Stomach (tissue), 9 donors: ENCODE data around the gene CDC6. TPM values are rescaled to one million over a fixed set of nuclear protein-coding genes. Genes with fewer than 3 reads are reported as not detected.

Experiments
- DNase-seq, 2 donors: peaks; one replicate each; pipeline versions ENCODE4 v3.0.0 to v3.0.0-alpha.2; 2013 to 2019
- H3K27ac ChIP-seq, 5 donors: fragments of 200-600 bp in 4 of 5; sonication (generic) in 4 of 5; one replicate each; pipeline ENCODE4 v1.5.1; 2013 to 2019; ENCODE audit warnings: mild to moderate bottlenecking in 1 of 5, moderate library complexity in 1 of 5
- H3K27me3 ChIP-seq, 3 donors: fragments of 200-600 bp; sonication (generic); one replicate each; pipeline ENCODE4 v1.5.1; 2017 to 2019; ENCODE audit warnings: mixed run types in 1 of 3
- H3K36me3 ChIP-seq, 4 donors: fragments of 200-600 bp; sonication (generic); 1 replicate in 3 of 4; 2 replicates in 1 of 4; pipeline ENCODE4 v1.5.1; 2016 to 2019
- H3K4me1 ChIP-seq, 4 donors: fragments of 200-600 bp; sonication (generic); one replicate each; pipeline ENCODE4 v1.5.1; 2016 to 2019
- H3K4me3 ChIP-seq, 4 donors: fragments of 200-600 bp; sonication (generic) in 3 of 4; one replicate each; pipeline ENCODE4 v1.5.1; 2016 to 2019; ENCODE audit warnings: mild to moderate bottlenecking in 1 of 4
- H3K9me3 ChIP-seq, 4 donors: fragments of 200-600 bp; sonication (generic); one replicate each; pipeline ENCODE4 v1.5.1; 2016 to 2019
- CTCF ChIP-seq, 7 experiments: fragments of 450-650 bp in 4 of 7; fragments of 200-600 bp in 3 of 7; sonication (generic) in 3 of 7; IDR thresholded peaks; one replicate each; pipeline ENCODE4 v1.5.1; 2016 to 2019; ENCODE audit warnings: antibody characterized with exemption in 7 of 7, control low read depth in 2 of 7, mild to moderate bottlenecking in 1 of 7
- EP300 ChIP-seq: sonication (generic); formaldehyde crosslinking; IDR thresholded peaks from one replicate; pipeline ENCODE4 v1.6.1; 2017; ENCODE audit warnings: antibody characterized with exemption
- POLR2A ChIP-seq, 4 donors: fragments of 450-650 bp; IDR thresholded peaks; one replicate each; pipeline ENCODE4 v1.6.1; 2016; ENCODE audit warnings: antibody characterized with exemption in 4 of 4, control low read depth in 2 of 4, mild to moderate bottlenecking in 1 of 4, moderate library complexity in 1 of 4
- POLR2AphosphoS5 ChIP-seq, 3 donors: sonication (generic); formaldehyde crosslinking; IDR thresholded peaks; one replicate each; pipeline ENCODE4 v1.6.1; 2016; ENCODE audit warnings: antibody characterized with exemption in 3 of 3
- WGBS, 5 donors: extraction: QIAGEN DNeasy Blood & Tissue Kit in 3 of 5; methylation state at CpG; one replicate each; pipeline versions ENCODE4 v1.1.5 to v1.1.7; 2013 to 2018; 5-methylcytosine and 5-hydroxymethylcytosine counted together
- intact Hi-C: fragments of 100-400 bp; cut with DNase I; formaldehyde crosslinking; loops from one replicate; pipeline ENCODE4 v1.15.1; 2023; ENCODE audit warnings: low total_unique reads
- polyA plus RNA-seq, 3 donors: library from polyadenylated mRNA; stranded (reverse); fragments of 200-250 nt; gene quantifications; one replicate each; pipeline ENCODE4 v1.2.3, GENCODE V29; 2013
- total RNA-seq, 5 donors: library from RNA; depleted of rRNA; stranded (reverse); fragments of >200 nt; gene quantifications; one replicate each; pipeline versions ENCODE4 v1.1.0 to v1.2.3, GENCODE V29; 2014 to 2016
- donor health status: healthy with polysubstance abuse.
- donor health status: Bipolar disorder and iron deficiency.
- donor health status: healthy.

The CDC6 gene
- total and polyA plus RNA-seq, 8 donors, result 1.1 to 9.8 (median 3.1) TPM; not detected in 1

DNA sequence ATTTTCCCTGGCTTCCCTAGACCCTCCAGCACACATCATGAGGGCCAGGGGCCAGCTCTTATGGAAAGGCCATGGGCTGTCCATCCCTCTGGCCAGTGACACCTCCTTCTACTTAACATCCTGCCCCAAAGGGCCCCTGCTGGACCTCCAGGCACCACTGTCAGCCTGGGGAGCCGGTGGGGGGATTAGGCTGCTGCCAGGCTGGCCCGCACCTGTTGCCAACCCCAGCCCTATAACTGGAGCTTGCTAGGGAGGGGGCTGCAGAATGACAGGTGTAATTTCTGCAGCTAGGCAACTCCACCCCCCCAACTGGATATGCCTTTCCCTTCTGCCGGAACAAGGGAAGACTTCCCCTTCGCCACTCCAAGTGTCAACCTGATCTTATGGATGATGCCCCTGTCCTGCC lies 33.8 kb downstream of the CDC6 start:
- peak overlapping the region; percentile 34 to 96 (median 87) for H3K4me3 ChIP-seq
- intact Hi-C loops, result no loop called here
- 42 to 66% (median 58%) methylated on average over 3 to 4 of the region's 4 CpGs for WGBS, 5 donors
- peak overlapping the region; percentile 70 to 98 (median 93) for H3K27ac ChIP-seq
- no peak for DNase-seq
- H3K9me3 ChIP-seq, result no peaks in the 10 kb centered on the region
- no peak for TF ChIP-seq CTCF (IDR thresholded peaks at IDR 0.05)
- peaks cover 93 to 96% (median 94%) of the 10 kb centered on the region in 4 donors for H3K4me1 ChIP-seq
- no peaks in the 10 kb centered on the region for H3K27me3 ChIP-seq
- H3K36me3 ChIP-seq, result no peaks in the 10 kb centered on the region

GRCh38 chr17:40321961-40322357 lies 34.3 kb downstream of the CDC6 start:
- H3K27me3 ChIP-seq, result no peaks in the 10 kb centered on the region
- peak; percentile 68 to 70 for DNase-seq
- WGBS, 5 donors, result 1 to 10% (median 5%) methylated on average over 4 of the region's 4 CpGs
- no peak for TF ChIP-seq EP300
- no peak for TF ChIP-seq POLR2AphosphoS5 (IDR thresholded peaks at IDR 0.05)
- no peak for TF ChIP-seq CTCF (IDR thresholded peaks at IDR 0.05)
- TF ChIP-seq POLR2A (IDR thresholded peaks at IDR 0.05), result no peak
- no peaks in the 10 kb centered on the region for H3K9me3 ChIP-seq
- H3K4me3 ChIP-seq, result peak overlapping the region; percentile 34 to 96 (median 87)
- peaks cover 93 to 96% (median 94%) of the 10 kb centered on the region in 4 donors for H3K4me1 ChIP-seq
- H3K36me3 ChIP-seq, result no peaks in the 10 kb centered on the region
- intact Hi-C loops, result no loop called here
- peak overlapping the region; percentile 70 to 98 (median 93) for H3K27ac ChIP-seq

DNA sequence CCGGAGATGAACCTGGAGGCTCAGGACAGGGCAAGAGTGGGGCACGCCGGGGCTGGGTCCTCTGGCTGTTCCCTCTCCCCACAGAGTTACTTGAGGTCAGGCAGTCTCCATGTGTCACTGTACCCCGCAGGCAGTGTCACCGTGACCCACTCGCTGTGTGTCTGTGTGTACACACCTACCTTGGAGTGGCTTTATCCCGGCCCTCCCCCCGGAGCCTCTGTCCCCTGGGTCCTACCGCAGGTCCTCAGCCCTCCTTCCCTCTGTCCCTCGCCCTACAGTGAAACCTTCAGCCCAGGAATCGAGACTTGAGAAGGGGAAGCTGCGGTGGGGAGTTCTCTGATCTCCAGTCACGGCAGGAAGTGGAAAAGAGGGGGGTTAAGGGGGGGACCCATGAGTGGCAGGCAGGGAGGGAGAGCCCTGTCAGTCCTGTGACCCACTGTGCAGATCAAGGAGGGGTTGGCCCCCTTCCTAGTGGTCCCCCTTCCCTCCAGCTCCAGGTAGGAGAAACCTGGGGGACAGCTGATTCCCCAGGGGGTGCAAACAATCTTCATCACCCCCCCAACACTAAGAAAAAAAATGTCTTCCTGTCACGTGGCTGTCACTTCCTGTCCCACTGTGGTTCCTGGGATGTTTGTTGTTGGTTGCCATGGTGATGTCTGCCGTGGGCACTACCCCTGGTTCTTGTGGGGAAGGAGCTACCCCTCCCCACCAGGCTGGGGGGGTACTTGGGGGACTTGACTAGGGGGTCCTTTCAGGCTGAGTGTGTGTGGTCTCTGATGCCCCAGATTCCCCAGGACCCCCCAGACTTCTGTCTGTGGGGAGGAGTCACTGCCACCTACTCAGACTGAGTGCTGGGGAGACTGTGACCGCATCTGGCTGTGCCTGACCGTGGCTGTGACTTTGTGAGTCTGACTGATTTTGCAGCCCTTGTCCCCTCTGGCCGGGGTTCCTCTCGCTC lies 35.0 kb downstream of the CDC6 start:
- Histone ChIP-seq H3K9me3 (no peaks in the 10 kb centered on the region), H3K4me3 (peak overlapping the region; percentile 34 to 96 (median 87)), H3K36me3 (no peaks in the 10 kb centered on the region), H3K27ac (peak overlapping the region; percentile 70 to 98 (median 93)), H3K4me1 (peaks cover 93 to 96% (median 94%) of the 10 kb centered on the region in 4 donors), H3K27me3 (no peaks in the 10 kb centered on the region)
- intact Hi-C loops, result no loop called here
- 12 to 25% (median 15%) methylated on average over 19 of the region's 19 CpGs for WGBS, 5 donors
- TF ChIP-seq POLR2AphosphoS5 (IDR thresholded peaks at IDR 0.05), result peak in 2 of 3 donors; percentile 46 to 51
- TF ChIP-seq EP300, result peak; percentile 5
- TF ChIP-seq POLR2A (IDR thresholded peaks at IDR 0.05), result no peak
- no peak for TF ChIP-seq CTCF (IDR thresholded peaks at IDR 0.05)
- DNase-seq, result peak; percentile 70 to 94

DNA sequence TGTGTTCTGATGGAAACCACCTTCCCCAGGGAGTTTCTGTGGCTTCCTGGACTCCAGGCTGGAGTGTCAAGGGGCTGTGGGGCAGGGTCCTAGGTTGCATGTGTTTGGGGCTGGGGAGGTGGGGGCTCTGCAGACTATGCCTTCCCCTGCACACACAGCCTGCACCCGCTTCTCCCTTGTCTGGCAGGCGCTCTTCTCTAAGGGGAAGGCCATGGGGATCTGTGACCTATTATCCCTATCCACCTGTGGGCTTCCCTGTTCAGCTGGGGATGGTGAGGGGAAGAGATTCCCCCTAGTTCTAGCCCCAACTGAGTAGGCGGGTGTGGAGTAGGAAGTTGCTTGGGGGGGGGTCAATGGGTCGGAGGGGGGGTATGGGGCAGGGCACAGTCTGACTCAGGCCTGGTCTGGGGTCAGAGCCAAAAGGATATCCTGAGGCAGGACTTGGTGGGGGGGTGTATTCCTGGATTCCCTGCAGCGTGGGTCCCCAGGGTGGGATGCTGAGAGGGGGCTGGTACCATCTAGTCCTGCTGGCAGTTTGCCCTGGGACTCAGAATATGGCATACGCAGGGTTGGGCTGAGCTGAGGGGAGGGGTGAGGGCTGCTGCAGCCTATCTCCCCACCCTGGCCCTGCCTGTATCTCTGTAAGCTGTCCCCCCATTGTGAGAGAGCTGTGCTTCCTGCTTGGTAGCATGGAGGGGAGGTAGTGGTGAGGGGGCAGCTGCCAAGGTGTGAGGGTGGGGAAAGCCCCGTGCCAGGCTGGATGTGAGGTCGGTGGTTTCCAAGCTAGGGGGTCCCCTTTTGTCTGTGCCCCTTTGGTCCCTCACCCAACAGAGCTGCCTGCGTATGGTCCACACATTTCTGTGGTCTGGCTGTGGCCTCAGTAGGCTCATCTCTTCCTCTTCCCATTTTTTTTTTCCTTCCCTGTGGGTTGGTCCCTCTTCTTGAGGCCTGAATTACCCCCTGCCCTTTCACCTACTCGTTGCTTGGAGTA lies 36.0 kb downstream of the CDC6 start:
- no peaks in the 10 kb centered on the region for H3K36me3 ChIP-seq
- 24 to 39% (median 35%) methylated on average over 10 of the region's 10 CpGs for WGBS, 5 donors
- peak overlapping the region; percentile 2 to 93 (median 58) for H3K4me3 ChIP-seq
- intact Hi-C loops, result no loop called here
- H3K27me3 ChIP-seq, result no peaks in the 10 kb centered on the region
- H3K4me1 ChIP-seq, result peaks cover 93 to 100% (median 99%) of the 10 kb centered on the region in 4 donors
- peak in 1 of 2 donors; percentile 79 for DNase-seq
- TF ChIP-seq POLR2A (IDR thresholded peaks at IDR 0.05) (no peak), CTCF (IDR thresholded peaks at IDR 0.05) (no peak)
- peak overlapping the region; percentile 70 to 98 (median 93) for H3K27ac ChIP-seq
- H3K9me3 ChIP-seq, result no peaks in the 10 kb centered on the region
